ENCODE data around the gene NKAIN4.

NKAIN4 gene

DNA sequence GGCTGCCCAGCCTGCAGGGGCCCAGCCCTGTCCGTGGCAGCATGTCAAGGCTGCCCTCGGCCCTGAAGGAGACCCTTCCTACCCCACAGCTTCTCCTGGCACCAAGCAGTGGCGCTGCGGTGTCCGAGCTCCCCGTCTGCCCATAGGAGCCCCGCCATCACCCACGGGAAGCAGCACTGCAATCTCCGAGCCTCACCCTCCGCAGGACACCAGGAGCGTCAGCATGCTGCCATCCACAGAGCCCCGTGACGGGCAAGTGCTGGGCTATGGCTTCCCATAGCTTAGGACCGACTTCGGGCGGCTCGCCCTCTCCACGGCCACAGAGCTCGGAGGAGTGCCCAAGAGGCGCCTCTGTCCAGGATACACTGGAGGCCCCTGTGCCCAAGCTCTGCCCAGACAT is 63.4 kb downstream of the NKAIN4 start:
- Histone ChIP-seq H3K4me1 (peaks cover 42% of the 10 kb centered on the region), H3K9ac (no peak overlapping the region), H3K27ac (no peak overlapping the region), H3K4me2 (no peak overlapping the region), H3K4me3 (no peak overlapping the region), H4K20me1 (peaks cover 44% of the 10 kb centered on the region), H3K36me3 (peaks cover 21% of the 10 kb centered on the region), H3K9me3 (no peaks in the 10 kb centered on the region), H3K27me3 (no peaks in the 10 kb centered on the region)
- TF ChIP-seq Cebpa-rat (IDR thresholded peaks at IDR 0.05) = no peak
